HepG2 (cell line): ENCODE measurements around the gene RPS10. TPM values are rescaled to one million over a fixed set of nuclear protein-coding genes. Genes with fewer than 3 reads are reported as not detected.

Experiments used
- ARID3A ChIP-seq: IDR thresholded peaks from 2 replicates; pipeline ENCODE4 v1.6.1; 2012; ENCODE audit warnings: low read depth, low read length, improper control_type of control experiment
- CBFB ChIP-seq: sonication (generic); formaldehyde crosslinking; IDR thresholded peaks from 2 replicates; pipeline ENCODE4 v1.4.0; 2020; ENCODE audit warnings: missing genetic modification reagents
- DDIT3 ChIP-seq: sonication (generic); formaldehyde crosslinking; IDR thresholded peaks from 2 replicates; pipeline ENCODE4 v1.4.0; 2020; ENCODE audit warnings: mild to moderate bottlenecking, missing genetic modification reagents
- FLYWCH1 ChIP-seq: sonication (generic); formaldehyde crosslinking; IDR thresholded peaks from 2 replicates; pipeline ENCODE4 v1.8.1; 2023; ENCODE audit warnings: mild to moderate bottlenecking, missing genetic modification reagents
- GATAD2A ChIP-seq: IDR thresholded peaks from 2 replicates; pipeline ENCODE4 v1.6.1; 2016
- HDAC2 ChIP-seq: sonication (generic); formaldehyde crosslinking; IDR thresholded peaks from 2 replicates; pipeline ENCODE4 v1.4.0; 2020; ENCODE audit warnings: missing genetic modification reagents
- JUN ChIP-seq: sonication (generic); formaldehyde crosslinking; IDR thresholded peaks from 2 replicates; pipeline ENCODE4 v1.4.0; 2020; ENCODE audit warnings: mild to moderate bottlenecking, missing genetic modification reagents
- MATR3 ChIP-seq: sonication (generic); formaldehyde crosslinking; IDR thresholded peaks from 2 replicates; pipeline ENCODE4 v1.4.0; 2020; ENCODE audit warnings: missing genetic modification reagents
- RAD21 ChIP-seq: fragments of 450-650 bp; formaldehyde crosslinking; IDR thresholded peaks from 2 replicates; pipeline ENCODE4 v1.5.0; 2020; ENCODE audit warnings: mild to moderate bottlenecking
- RAD51 ChIP-seq: fragments of 450-650 bp; IDR thresholded peaks from 2 replicates; pipeline ENCODE4 v1.6.1; 2016; ENCODE audit warnings: borderline replicate concordance
- RFX5 ChIP-seq: IDR thresholded peaks from 2 replicates; pipeline ENCODE4 v1.6.1; 2011; ENCODE audit warnings: low read depth, low read length, improper control_type of control experiment
- SATB2 ChIP-seq: sonication (generic); formaldehyde crosslinking; IDR thresholded peaks from 2 replicates; pipeline ENCODE4 v1.5.0; 2020; ENCODE audit warnings: missing genetic modification reagents
- SMAD9 ChIP-seq: sonication (generic); formaldehyde crosslinking; IDR thresholded peaks from 2 replicates; pipeline ENCODE4 v1.5.1; 2020; ENCODE audit warnings: mild to moderate bottlenecking, missing genetic modification reagents
- SNAPC2 ChIP-seq: sonication (generic); formaldehyde crosslinking; IDR thresholded peaks from 2 replicates; pipeline ENCODE4 v1.8.1; 2022; ENCODE audit warnings: mild to moderate bottlenecking, missing genetic modification reagents
- SP2 ChIP-seq: sonication (generic); formaldehyde crosslinking; IDR thresholded peaks from 2 replicates; pipeline ENCODE4 v1.5.1; 2020; ENCODE audit warnings: mild to moderate bottlenecking, missing genetic modification reagents
- U2AF2 ChIP-seq: fragments of 200-400 bp; formaldehyde crosslinking; IDR thresholded peaks from 2 replicates; pipeline ENCODE4 v1.6.1; 2017; ENCODE audit warnings: low read depth, mild to moderate bottlenecking, low read length
- ZBTB38 ChIP-seq: sonication (generic); formaldehyde crosslinking; IDR thresholded peaks from 2 replicates; pipeline ENCODE4 v1.5.1; 2020; ENCODE audit warnings: mild to moderate bottlenecking, missing genetic modification reagents
- ZNF335 ChIP-seq: sonication (generic); formaldehyde crosslinking; IDR thresholded peaks from 2 replicates; pipeline ENCODE4 v1.4.0; 2020; ENCODE audit warnings: missing genetic modification reagents
- ZNF496 ChIP-seq: sonication (generic); formaldehyde crosslinking; IDR thresholded peaks from 2 replicates; pipeline ENCODE4 v1.8.1; 2023; ENCODE audit warnings: mild to moderate bottlenecking, moderate library complexity, missing genetic modification reagents; ENCODE audit not compliant: insufficient replicate concordance
- ZNF737 ChIP-seq: sonication (generic); formaldehyde crosslinking; IDR thresholded peaks from 2 replicates; pipeline ENCODE4 v1.5.0; 2020; ENCODE audit warnings: missing genetic modification reagents, mild to moderate bottlenecking, borderline replicate concordance
- ZUFSP ChIP-seq: sonication (generic); formaldehyde crosslinking; IDR thresholded peaks from 2 replicates; pipeline ENCODE4 v1.9.0; 2021; ENCODE audit warnings: missing genetic modification reagents, mild to moderate bottlenecking, borderline replicate concordance
- polyA plus RNA-seq, 8 experiments: library from polyadenylated mRNA; depleted of rRNA in 3 of 8; stranded (reverse) in 7 of 8; unstranded in 1 of 8; fragments of >200 nt; fragmentation: Illumina TruSeq in 4 of 8; extraction: Trizol in 4 of 8; gene quantifications; 2 replicates each; pipeline versions ENCODE4 v1.2.1 to v1.2.3, GENCODE V29; 2011 to 2016; ENCODE audit warnings: low read depth in 4 of 8, missing spikeins in 1 of 8, mixed read lengths in 1 of 8; ENCODE audit not compliant: insufficient read depth in 1 of 8
- total RNA-seq, 5 experiments: library from RNA; depleted of rRNA; stranded (reverse); fragments of >200 nt; fragmentation: Illumina TruSeq; extraction: Trizol; gene quantifications; 2 replicates each; pipeline ENCODE4 v1.2.3, GENCODE V29; 2016; ENCODE audit warnings: low read depth in 1 of 5
- TF ChIP-seq, protein P1 (sequence below): sonication (generic); formaldehyde crosslinking; IDR thresholded peaks from 2 replicates; pipeline ENCODE4 v1.9.0; 2021; ENCODE audit warnings: missing genetic modification reagents, borderline replicate concordance
- TF ChIP-seq, protein P2 (sequence below): sonication (generic); formaldehyde crosslinking; IDR thresholded peaks from 2 replicates; pipeline ENCODE4 v1.4.0; 2020; ENCODE audit warnings: missing genetic modification reagents

The RPS10 gene
- total and polyA plus RNA-seq, 2 of the 13 experiments (the other 11 are each of a cell fraction or from before 2014, with no cell fraction given), result 2,909 to 4,648 TPM

DNA sequence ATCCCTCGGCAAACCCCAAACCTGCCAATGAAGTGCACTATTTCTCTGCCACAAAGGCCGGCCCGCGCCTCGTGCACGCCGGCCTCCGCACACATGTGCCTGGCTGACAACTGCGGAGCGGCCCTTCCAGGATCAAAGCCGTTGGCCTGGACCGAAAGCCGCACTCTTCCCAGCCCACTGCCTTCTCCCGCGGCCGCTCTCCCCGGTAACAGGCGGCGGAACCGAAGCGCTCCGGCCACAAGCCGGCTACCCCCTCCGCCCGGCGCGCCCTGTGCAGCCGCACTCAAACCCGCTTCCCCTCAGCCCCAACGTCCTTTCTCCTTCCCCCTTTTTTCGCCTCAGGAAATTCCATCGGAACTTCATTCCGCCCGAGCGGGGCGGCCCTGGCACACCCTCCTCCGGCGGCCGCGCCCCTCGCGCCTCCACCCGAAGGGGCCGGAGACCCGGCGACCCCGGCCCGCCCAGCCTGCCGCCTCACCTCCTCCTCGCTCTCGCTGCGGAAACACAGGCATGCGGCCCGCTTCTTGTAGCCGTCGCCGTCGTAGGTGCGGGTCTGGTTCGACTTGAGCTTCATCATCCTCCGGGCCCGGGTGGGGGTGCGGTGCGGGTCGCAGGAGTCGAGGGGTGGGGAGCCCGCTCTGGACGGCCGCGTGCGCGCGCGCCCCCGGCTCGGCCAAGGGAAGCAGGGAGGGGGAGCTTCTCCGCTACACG, 33.9 kb downstream of the RPS10 start (continued):
- no peak for TF ChIP-seq ZNF496
- TF ChIP-seq ZBTB38 (CRISPR knock-in tag), result peak; percentile 69; the same call in 1 of the 2 replicates
- no peak for TF ChIP-seq ZNF335 (CRISPR knock-in tag)
- 0 out of 2 replicates have a peak, but pooled peaks have one; percentile 26 for TF ChIP-seq SATB2
- TF ChIP-seq RFX5, result no peak
- TF ChIP-seq ARID3A, result no peak
- TF ChIP-seq JUN (CRISPR knock-in tag), result no peak
- no peak for TF ChIP-seq U2AF2
- TF ChIP-seq, protein P1, sequence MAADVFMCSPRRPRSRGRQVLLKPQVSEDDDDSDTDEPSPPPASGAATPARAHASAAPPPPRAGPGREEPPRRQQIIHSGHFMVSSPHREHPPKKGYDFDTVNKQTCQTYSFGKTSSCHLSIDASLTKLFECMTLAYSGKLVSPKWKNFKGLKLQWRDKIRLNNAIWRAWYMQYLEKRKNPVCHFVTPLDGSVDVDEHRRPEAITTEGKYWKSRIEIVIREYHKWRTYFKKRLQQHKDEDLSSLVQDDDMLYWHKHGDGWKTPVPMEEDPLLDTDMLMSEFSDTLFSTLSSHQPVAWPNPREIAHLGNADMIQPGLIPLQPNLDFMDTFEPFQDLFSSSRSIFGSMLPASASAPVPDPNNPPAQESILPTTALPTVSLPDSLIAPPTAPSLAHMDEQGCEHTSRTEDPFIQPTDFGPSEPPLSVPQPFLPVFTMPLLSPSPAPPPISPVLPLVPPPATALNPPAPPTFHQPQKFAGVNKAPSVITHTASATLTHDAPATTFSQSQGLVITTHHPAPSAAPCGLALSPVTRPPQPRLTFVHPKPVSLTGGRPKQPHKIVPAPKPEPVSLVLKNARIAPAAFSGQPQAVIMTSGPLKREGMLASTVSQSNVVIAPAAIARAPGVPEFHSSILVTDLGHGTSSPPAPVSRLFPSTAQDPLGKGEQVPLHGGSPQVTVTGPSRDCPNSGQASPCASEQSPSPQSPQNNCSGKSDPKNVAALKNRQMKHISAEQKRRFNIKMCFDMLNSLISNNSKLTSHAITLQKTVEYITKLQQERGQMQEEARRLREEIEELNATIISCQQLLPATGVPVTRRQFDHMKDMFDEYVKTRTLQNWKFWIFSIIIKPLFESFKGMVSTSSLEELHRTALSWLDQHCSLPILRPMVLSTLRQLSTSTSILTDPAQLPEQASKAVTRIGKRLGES, result no peak
- TF ChIP-seq SP2 (CRISPR knock-in tag), result no peak
- TF ChIP-seq SNAPC2 (CRISPR knock-in tag), result no peak
- no peak; the same call in 1 of the 2 replicates for TF ChIP-seq GATAD2A (CRISPR knock-in tag)
- 0 out of 2 replicates have a peak, but pooled peaks have one; percentile 44 for TF ChIP-seq FLYWCH1 (CRISPR knock-in tag)
- no peak; the same call in 1 of the 2 replicates for TF ChIP-seq SMAD9 (CRISPR knock-in tag)
- no peak for TF ChIP-seq MATR3
- TF ChIP-seq CBFB (CRISPR knock-in tag), result no peak
- TF ChIP-seq RAD21, result 0 out of 2 replicates have a peak, but pooled peaks have one; percentile 18
- TF ChIP-seq DDIT3, result no peak
- peak; percentile 74; the same call in 1 of the 2 replicates for TF ChIP-seq ZNF737 (CRISPR knock-in tag)
- TF ChIP-seq, protein P2, sequence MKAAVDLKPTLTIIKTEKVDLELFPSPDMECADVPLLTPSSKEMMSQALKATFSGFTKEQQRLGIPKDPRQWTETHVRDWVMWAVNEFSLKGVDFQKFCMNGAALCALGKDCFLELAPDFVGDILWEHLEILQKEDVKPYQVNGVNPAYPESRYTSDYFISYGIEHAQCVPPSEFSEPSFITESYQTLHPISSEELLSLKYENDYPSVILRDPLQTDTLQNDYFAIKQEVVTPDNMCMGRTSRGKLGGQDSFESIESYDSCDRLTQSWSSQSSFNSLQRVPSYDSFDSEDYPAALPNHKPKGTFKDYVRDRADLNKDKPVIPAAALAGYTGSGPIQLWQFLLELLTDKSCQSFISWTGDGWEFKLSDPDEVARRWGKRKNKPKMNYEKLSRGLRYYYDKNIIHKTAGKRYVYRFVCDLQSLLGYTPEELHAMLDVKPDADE (CRISPR knock-in tag), result no peak
- no peak for TF ChIP-seq ZUFSP (CRISPR knock-in tag)
- peak; percentile 72 for TF ChIP-seq HDAC2
- TF ChIP-seq RAD51, result no peak
